ENCODE measurements around the gene IFITM10.
"Not testable (repeated sequence)": the region's sequence is repeated elsewhere in the genome, so short reads cannot be mapped to it uniquely, and the experiment has no call there.

The IFITM10 gene

GRCh38 chr11:1692708-1693326, 57.6 kb downstream of the IFITM10 start:
- no peak for DNase-seq (ENCODE audit: low read depth in 2 of 3, low spot score in 1 of 3)

- DNase-seq (ENCODE audit: low read depth in 2 of 3, low spot score in 1 of 3), result no peak
These were observed 58.3 kb downstream of the IFITM10 start for GRCh38 chr11:1691878-1692707.

GRCh38 chr11:1691026-1691877, 59.1 kb downstream of the IFITM10 start:
- DNase-seq (ENCODE audit: low read depth in 2 of 3, low spot score in 1 of 3), result no peak

- no peak for DNase-seq (ENCODE audit: low read depth in 2 of 3, low spot score in 1 of 3)
These were observed 60.0 kb downstream of the IFITM10 start for GRCh38 chr11:1690167-1691025.

- DNase-seq (ENCODE audit: low read depth in 2 of 3, low spot score in 1 of 3), result not testable (repeated sequence)
These were observed 60.9 kb downstream of the IFITM10 start for GRCh38 chr11:1689250-1690166.

GRCh38 chr11:1688336-1688947, 62.0 kb downstream of the IFITM10 start:
- not testable (repeated sequence) for DNase-seq (ENCODE audit: low read depth in 2 of 3, low spot score in 1 of 3)

GRCh38 chr11:1686220-1686619, 64.2 kb downstream of the IFITM10 start:
- DNase-seq (ENCODE audit: low read depth in 2 of 3, low spot score in 1 of 3), result not testable (repeated sequence)

- not testable (repeated sequence) for DNase-seq (ENCODE audit: low read depth in 2 of 3, low spot score in 1 of 3)
These were observed 65.2 kb downstream of the IFITM10 start for GRCh38 chr11:1684886-1685874.

GRCh38 chr11:1683904-1684572, 66.4 kb downstream of the IFITM10 start:
- not testable (repeated sequence) for DNase-seq (ENCODE audit: low read depth in 2 of 3, low spot score in 1 of 3)

- not testable (repeated sequence) for DNase-seq (ENCODE audit: low read depth in 2 of 3, low spot score in 1 of 3)
These were observed 67.2 kb downstream of the IFITM10 start for GRCh38 chr11:1683216-1683615.

All from stimulated activated CD4-positive, alpha-beta T cell treated with anti-CD3 and anti-CD28 coated beads, Interleukin-12 subunit alpha, Interleukin-12 subunit beta, amount 100 ng/mL, for 48 hours (primary cell).